Activated naive CD8-positive, alpha-beta T cell treated with anti-CD3 and anti-CD28 coated beads, Interleukin-2, amount 50 U/mL, for 24 hours (primary cell): ENCODE measurements around the gene IL10.

Experiments
- ATAC-seq: fragments of 150-1000 bp; cut with Tn5 transposase; one replicate; pipeline ENCODE4 v1.10.0; 2021
- DNase-seq: peaks from one replicate; pipeline ENCODE4 v3.0.0; 2021
- H3K27ac Mint-ChIP-seq: one replicate; pipeline ENCODE4 v1.8.0; 2021; ENCODE audit warnings: mild to moderate bottlenecking, mixed read lengths
- H3K27me3 Mint-ChIP-seq: one replicate; pipeline ENCODE4 v1.8.0; 2021; ENCODE audit warnings: mixed read lengths
- H3K36me3 Mint-ChIP-seq: one replicate; pipeline ENCODE4 v1.8.0; 2021; ENCODE audit warnings: low read depth, mixed read lengths
- H3K4me1 Mint-ChIP-seq: one replicate; pipeline ENCODE4 v1.8.0; 2021; ENCODE audit warnings: mixed read lengths
- H3K4me3 Mint-ChIP-seq: one replicate; pipeline ENCODE4 v1.8.0; 2021; ENCODE audit warnings: mild to moderate bottlenecking, moderate library complexity, mixed read lengths
- H3K9me3 Mint-ChIP-seq: one replicate; pipeline ENCODE4 v1.8.0; 2021; ENCODE audit warnings: mixed read lengths

Gene IL10

GRCh38 chr1:206799311-206799710 is 27.0 kb upstream of the IL10 start:
- no peaks in the 10 kb centered on the region for H3K9me3 Mint-ChIP-seq
- H3K4me3 Mint-ChIP-seq = no peak overlapping the region
- H3K36me3 Mint-ChIP-seq = peaks cover 2% of the 10 kb centered on the region
- DNase-seq (no peak), ATAC-seq (no peak)
- H3K4me1 Mint-ChIP-seq = peaks cover 74% of the 10 kb centered on the region
- H3K27me3 Mint-ChIP-seq = no peaks in the 10 kb centered on the region
- no peak overlapping the region for H3K27ac Mint-ChIP-seq

GRCh38 chr1:206798384-206798996 is 26.2 kb upstream of the IL10 start:
- DNase-seq (no peak), ATAC-seq (peak; percentile 10)
- no peaks in the 10 kb centered on the region for H3K9me3 Mint-ChIP-seq
- peaks cover 2% of the 10 kb centered on the region for H3K36me3 Mint-ChIP-seq
- no peaks in the 10 kb centered on the region for H3K27me3 Mint-ChIP-seq
- no peak overlapping the region for H3K4me3 Mint-ChIP-seq
- H3K27ac Mint-ChIP-seq = peak overlapping the region; percentile 57
- H3K4me1 Mint-ChIP-seq = peaks cover 74% of the 10 kb centered on the region

GRCh38 chr1:206797534-206798383 is 25.5 kb upstream of the IL10 start:
- ATAC-seq (no peak), DNase-seq (no peak)
- H3K36me3 Mint-ChIP-seq = no peaks in the 10 kb centered on the region
- peaks cover 74% of the 10 kb centered on the region for H3K4me1 Mint-ChIP-seq
- H3K27me3 Mint-ChIP-seq = no peaks in the 10 kb centered on the region
- no peaks in the 10 kb centered on the region for H3K9me3 Mint-ChIP-seq
- H3K27ac Mint-ChIP-seq = no peak overlapping the region
- H3K4me3 Mint-ChIP-seq = no peak overlapping the region

GRCh38 chr1:206796981-206797402 is 24.7 kb upstream of the IL10 start:
- no peak for DNase-seq
- no peak overlapping the region for H3K4me3 Mint-ChIP-seq
- no peak for ATAC-seq
- H3K36me3 Mint-ChIP-seq = no peaks in the 10 kb centered on the region
- no peaks in the 10 kb centered on the region for H3K9me3 Mint-ChIP-seq
- H3K4me1 Mint-ChIP-seq = peaks cover 74% of the 10 kb centered on the region
- no peak overlapping the region for H3K27ac Mint-ChIP-seq
- H3K27me3 Mint-ChIP-seq = no peaks in the 10 kb centered on the region

- no peaks in the 10 kb centered on the region for H3K36me3 Mint-ChIP-seq
- H3K27me3 Mint-ChIP-seq = no peaks in the 10 kb centered on the region
- H3K4me1 Mint-ChIP-seq = peaks cover 74% of the 10 kb centered on the region
- DNase-seq = no peak
- no peak for ATAC-seq
- no peak overlapping the region for H3K27ac Mint-ChIP-seq
- H3K4me3 Mint-ChIP-seq = no peak overlapping the region
- H3K9me3 Mint-ChIP-seq = no peaks in the 10 kb centered on the region
Observed at GRCh38 chr1:206796116-206796515, 23.8 kb upstream of the IL10 start.

GRCh38 chr1:206794294-206794908 is 22.1 kb upstream of the IL10 start:
- H3K4me3 Mint-ChIP-seq = peak overlapping the region; percentile 37
- no peaks in the 10 kb centered on the region for H3K9me3 Mint-ChIP-seq
- peaks cover 83% of the 10 kb centered on the region for H3K4me1 Mint-ChIP-seq
- no peaks in the 10 kb centered on the region for H3K36me3 Mint-ChIP-seq
- peaks cover 5% of the 10 kb centered on the region for H3K27me3 Mint-ChIP-seq
- H3K27ac Mint-ChIP-seq = peak overlapping the region; percentile 92
- ATAC-seq (peak; percentile 48), DNase-seq (peak; percentile 56)

- DNase-seq (no peak), ATAC-seq (no peak)
Observed at GRCh38 chr1:206793620-206794019, 21.3 kb upstream of the IL10 start.

GRCh38 chr1:206792939-206793607 is 20.8 kb upstream of the IL10 start:
- peak overlapping the region; percentile 92 for H3K27ac Mint-ChIP-seq
- no peaks in the 10 kb centered on the region for H3K9me3 Mint-ChIP-seq
- H3K36me3 Mint-ChIP-seq = no peaks in the 10 kb centered on the region
- ATAC-seq (peak; percentile 72), DNase-seq (peak; percentile 63)
- peaks cover 9% of the 10 kb centered on the region for H3K27me3 Mint-ChIP-seq
- H3K4me3 Mint-ChIP-seq = no peak overlapping the region
- peaks cover 77% of the 10 kb centered on the region for H3K4me1 Mint-ChIP-seq

More at GRCh38 chr1:206793620-206794019, 21.3 kb upstream of the IL10 start:
- peaks cover 80% of the 10 kb centered on the region for H3K4me1 Mint-ChIP-seq
- peaks cover 9% of the 10 kb centered on the region for H3K27me3 Mint-ChIP-seq
- H3K4me3 Mint-ChIP-seq = peak overlapping the region; percentile 37
- peak overlapping the region; percentile 92 for H3K27ac Mint-ChIP-seq
- H3K36me3 Mint-ChIP-seq = no peaks in the 10 kb centered on the region
- H3K9me3 Mint-ChIP-seq = no peaks in the 10 kb centered on the region

- Mint-ChIP-seq H3K27ac (peak overlapping the region; percentile 75), H3K4me1 (peaks cover 92% of the 10 kb centered on the region), H3K4me3 (no peak overlapping the region), H3K36me3 (no peaks in the 10 kb centered on the region), H3K27me3 (peaks cover 16% of the 10 kb centered on the region), H3K9me3 (no peaks in the 10 kb centered on the region)
- DNase-seq (no peak), ATAC-seq (no peak)
Observed at GRCh38 chr1:206790502-206791250, 18.4 kb upstream of the IL10 start.

GRCh38 chr1:206788487-206789050 is 16.3 kb upstream of the IL10 start:
- Mint-ChIP-seq H3K4me3 (no peak overlapping the region), H3K27me3 (peaks cover 20% of the 10 kb centered on the region), H3K36me3 (peaks cover 2% of the 10 kb centered on the region), H3K9me3 (no peaks in the 10 kb centered on the region), H3K4me1 (peaks cover 93% of the 10 kb centered on the region), H3K27ac (no peak overlapping the region)
- no peak for DNase-seq
- no peak for ATAC-seq

GRCh38 chr1:206787891-206788290 is 15.6 kb upstream of the IL10 start:
- no peak for ATAC-seq
- Mint-ChIP-seq H3K27me3 (peaks cover 20% of the 10 kb centered on the region), H3K4me3 (no peak overlapping the region), H3K4me1 (peaks cover 91% of the 10 kb centered on the region), H3K9me3 (no peaks in the 10 kb centered on the region), H3K36me3 (peaks cover 2% of the 10 kb centered on the region), H3K27ac (peak overlapping the region; percentile 14)
- DNase-seq = no peak

- Mint-ChIP-seq H3K36me3 (peaks cover 2% of the 10 kb centered on the region), H3K27me3 (peaks cover 20% of the 10 kb centered on the region), H3K9me3 (no peaks in the 10 kb centered on the region), H3K4me1 (peaks cover 89% of the 10 kb centered on the region), H3K27ac (peak overlapping the region; percentile 54), H3K4me3 (no peak overlapping the region)
- ATAC-seq (peak; percentile 33), DNase-seq (no peak)
Observed at GRCh38 chr1:206786212-206786886, 14.1 kb upstream of the IL10 start.

- no peaks in the 10 kb centered on the region for H3K9me3 Mint-ChIP-seq
- ATAC-seq = no peak
- no peak overlapping the region for H3K27ac Mint-ChIP-seq
- DNase-seq = no peak
- H3K27me3 Mint-ChIP-seq = peaks cover 20% of the 10 kb centered on the region
- H3K36me3 Mint-ChIP-seq = peaks cover 2% of the 10 kb centered on the region
- peaks cover 78% of the 10 kb centered on the region for H3K4me1 Mint-ChIP-seq
- no peak overlapping the region for H3K4me3 Mint-ChIP-seq
Observed at GRCh38 chr1:206785182-206785765, 13.0 kb upstream of the IL10 start.
